ENCODE data around the gene RALY.
"Not testable (repeated sequence)": the region's sequence is repeated elsewhere in the genome, so short reads cannot be mapped to it uniquely, and the experiment has no call there.

Gene RALY

DNA sequence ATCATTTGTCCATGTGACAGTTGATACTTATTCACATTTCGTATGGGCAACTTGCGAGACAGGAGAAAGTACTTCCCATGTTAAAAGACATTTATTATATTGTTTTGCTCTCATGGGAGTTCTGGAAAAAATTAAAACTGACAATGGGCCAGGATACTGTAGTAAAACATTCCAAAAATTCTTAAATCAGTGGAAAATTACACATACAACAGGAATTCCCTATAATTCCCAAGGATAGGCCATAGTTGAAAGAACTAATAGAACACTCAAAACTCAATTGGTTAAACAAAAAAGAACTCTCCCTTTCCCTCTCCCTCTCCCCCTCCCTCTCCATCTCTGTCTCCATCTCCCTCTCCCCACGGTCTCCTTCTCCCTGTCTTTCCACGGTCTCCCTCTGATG, 137.8 kb downstream of the RALY start:
- in situ Hi-C loops (cut with HindIII; ENCODE audit: low sequenced_read_pairs) = no loop called here

DNA sequence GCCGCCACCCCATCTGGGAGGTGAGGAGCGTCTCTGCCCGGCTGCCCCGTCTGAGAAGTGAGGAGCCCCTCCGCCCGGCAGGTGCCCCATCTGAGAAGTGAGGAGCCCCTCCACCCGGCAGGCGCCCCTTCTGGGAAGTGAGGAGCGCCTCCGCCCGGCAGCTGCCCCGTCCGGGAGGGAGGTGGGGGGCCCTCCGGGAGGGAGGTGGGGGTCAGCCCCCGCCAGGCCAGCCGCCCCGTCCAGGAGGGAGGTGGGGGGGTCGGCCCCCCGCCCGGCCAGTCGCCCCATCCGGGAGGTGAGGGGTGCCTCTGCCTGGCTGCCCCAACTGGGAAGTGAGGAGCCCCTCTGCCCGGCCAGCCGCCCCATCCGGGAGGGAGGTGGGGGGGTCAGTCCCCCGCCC, 138.8 kb downstream of the RALY start:
- in situ Hi-C loops (cut with HindIII; ENCODE audit: low sequenced_read_pairs) = not testable (repeated sequence)

GRCh38 chr20:34132943-34133342, 139.2 kb downstream of the RALY start:
- in situ Hi-C loops (cut with HindIII; ENCODE audit: low sequenced_read_pairs) = not testable (repeated sequence)

DNA sequence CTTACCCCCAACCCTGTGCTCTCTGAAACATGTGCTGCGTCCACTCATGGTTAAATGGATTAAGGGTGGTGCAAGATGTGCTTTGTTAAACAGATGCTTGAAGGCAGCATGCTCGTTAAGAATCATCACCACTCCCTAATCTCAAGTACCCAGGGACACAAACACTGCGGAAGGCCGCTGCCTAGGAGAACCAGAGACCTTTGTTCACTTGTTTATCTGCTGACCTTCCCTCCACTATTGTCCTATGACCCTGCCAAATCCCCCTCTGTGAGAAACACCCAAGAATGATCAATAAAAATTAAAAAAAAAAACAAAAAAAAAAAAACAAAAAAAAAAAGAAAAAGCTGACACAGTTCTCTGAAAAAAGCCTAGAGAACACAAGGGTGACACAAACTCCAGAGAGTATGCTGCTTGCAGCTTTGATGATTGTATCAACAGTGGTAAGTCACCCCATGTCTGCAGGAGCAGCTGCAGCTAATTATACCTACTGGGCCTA, 139.7 kb downstream of the RALY start:
- in situ Hi-C loops (cut with HindIII; ENCODE audit: low sequenced_read_pairs) = not testable (repeated sequence)

Measured in endothelial cell of hepatic sinusoid (primary cell).